Naive B cell (primary cell): ENCODE measurements around the gene CAMK1D. TPM values are rescaled to one million over a fixed set of nuclear protein-coding genes. Genes with fewer than 3 reads are reported as not detected.
A peak's percentile ranks its signal among the peaks of the same experiment; 100 is the strongest.
"Not testable (repeated sequence)": the region's sequence is repeated elsewhere in the genome, so short reads cannot be mapped to it uniquely, and the experiment has no call there.

ENCODE experiments used
- ATAC-seq, 2 donors: fragments of 150-1000 bp; cut with Tn5 transposase; 2 replicates each; pipeline ENCODE4 v1.10.0; 2021; ENCODE audit warnings: low read depth in 2 of 2, mild to moderate bottlenecking in 2 of 2, moderate library complexity in 2 of 2
- DNase-seq: peaks from one replicate; pipeline ENCODE4 v3.0.0; 2022
- H3K27ac Mint-ChIP-seq, 6 donors: one replicate each; pipeline ENCODE4 v1.8.0; 2020 to 2022; ENCODE audit warnings: mild to moderate bottlenecking in 6 of 6, mixed read lengths in 6 of 6, moderate library complexity in 5 of 6, inconsistent platforms in 2 of 6
- H3K27me3 Mint-ChIP-seq, 3 donors: one replicate each; pipeline ENCODE4 v1.8.0; 2021 to 2022; ENCODE audit warnings: mixed read lengths in 3 of 3, mild to moderate bottlenecking in 1 of 3
- H3K36me3 Mint-ChIP-seq, 2 donors: one replicate each; pipeline ENCODE4 v1.8.0; 2020 to 2022; ENCODE audit warnings: mixed read lengths in 2 of 2, inconsistent platforms in 1 of 2, mild to moderate bottlenecking in 1 of 2
- H3K4me1 Mint-ChIP-seq, 3 donors: one replicate each; pipeline ENCODE4 v1.8.0; 2020 to 2022; ENCODE audit warnings: mixed read lengths in 3 of 3, inconsistent platforms in 1 of 3, mild to moderate bottlenecking in 1 of 3, moderate library complexity in 1 of 3
- H3K4me3 Mint-ChIP-seq, 8 donors: one replicate each; pipeline ENCODE4 v1.8.0; 2020 to 2022; ENCODE audit warnings: mild to moderate bottlenecking in 8 of 8, mixed read lengths in 8 of 8, moderate library complexity in 8 of 8, inconsistent platforms in 2 of 8
- H3K9me3 Mint-ChIP-seq, 7 donors: one replicate each; pipeline ENCODE4 v1.8.0; 2020 to 2022; ENCODE audit warnings: mixed read lengths in 7 of 7, mild to moderate bottlenecking in 5 of 7, inconsistent platforms in 2 of 7, moderate library complexity in 1 of 7
- polyA plus RNA-seq, 6 donors: library from polyadenylated mRNA; unstranded; fragments of 300-500 nt; fragmentation: Illumina TruSeq; gene quantifications; one replicate each; pipeline ENCODE4 v1.2.3, GENCODE V29; 2021; ENCODE audit warnings: low read depth in 6 of 6

CAMK1D gene
- polyA plus RNA-seq, 6 donors from 2014 or later, result 12.2 to 54.1 (median 35.6) TPM

DNA sequence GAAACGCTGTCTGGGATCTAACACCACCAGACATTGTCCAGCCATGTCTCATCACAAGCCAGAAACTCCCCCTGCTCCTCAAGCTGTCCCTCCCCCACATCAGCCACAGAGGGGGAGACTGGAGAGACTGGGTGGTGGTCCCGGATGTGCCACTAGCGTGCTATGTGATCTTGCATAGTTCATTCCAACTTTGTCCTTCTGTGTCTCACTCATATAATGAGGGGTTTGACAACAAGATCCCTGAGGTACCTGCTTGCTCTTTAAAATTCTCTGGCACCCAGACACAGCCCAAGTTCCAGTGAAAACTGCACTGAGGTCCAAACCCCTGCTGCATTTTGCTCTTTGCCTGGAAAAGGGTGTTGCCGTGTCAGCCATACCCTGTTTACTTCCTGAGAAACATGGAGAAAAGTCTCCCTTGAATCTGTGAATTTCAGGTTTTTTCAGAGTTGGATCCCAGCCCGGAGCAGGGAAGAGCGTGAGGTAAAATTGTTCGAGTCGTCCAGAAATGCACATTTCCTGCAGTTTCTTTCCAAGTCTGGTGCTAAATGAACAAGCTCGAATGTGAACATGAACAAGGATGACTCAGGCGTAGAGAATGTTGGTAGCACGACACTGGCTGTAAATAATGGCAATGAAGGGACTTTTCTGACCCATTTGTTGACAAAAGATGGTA, 495.6 kb downstream of the CAMK1D start:
- no peak for DNase-seq
- peaks cover 0 to 9% (median 6%) of the 10 kb centered on the region in 3 donors for H3K4me1 Mint-ChIP-seq
- peaks cover 0 to 1% (median 0%) of the 10 kb centered on the region in 7 donors for H3K9me3 Mint-ChIP-seq
- no peak overlapping the region for H3K4me3 Mint-ChIP-seq
- peaks cover 20 to 29% (median 20%) of the 10 kb centered on the region in 3 donors for H3K27me3 Mint-ChIP-seq
- ATAC-seq, result no peak
- H3K36me3 Mint-ChIP-seq, result no peaks in the 10 kb centered on the region
- H3K27ac Mint-ChIP-seq, result no peak overlapping the region

DNA sequence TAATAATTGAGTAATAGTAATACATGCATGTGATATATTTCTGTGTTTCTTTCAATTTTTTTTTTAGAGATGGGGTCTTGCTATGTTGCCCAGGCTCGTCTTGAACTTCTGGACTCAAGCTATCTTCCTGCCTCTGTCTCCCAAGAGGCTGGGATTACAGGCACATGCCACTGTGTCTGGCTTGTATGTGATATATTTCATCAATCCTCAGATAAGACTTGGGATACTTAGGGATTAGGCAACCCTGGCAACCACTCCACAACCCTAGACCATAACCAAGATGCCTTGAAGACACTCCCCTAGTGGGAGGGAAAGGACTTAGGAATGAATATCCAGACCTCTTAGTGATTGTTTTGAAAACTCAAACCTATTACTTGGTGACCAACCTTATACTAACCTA, 497.4 kb downstream of the CAMK1D start:
- no peak overlapping the region for H3K27ac Mint-ChIP-seq
- no peak overlapping the region for H3K4me3 Mint-ChIP-seq
- H3K9me3 Mint-ChIP-seq, result peaks cover 0 to 6% (median 0%) of the 10 kb centered on the region in 7 donors
- H3K4me1 Mint-ChIP-seq, result peaks cover 0 to 9% (median 9%) of the 10 kb centered on the region in 3 donors
- H3K36me3 Mint-ChIP-seq, result peaks cover 0 to 4% of the 10 kb centered on the region in 2 donors
- DNase-seq (no peak), ATAC-seq (no peak)
- peaks cover 22 to 30% (median 29%) of the 10 kb centered on the region in 3 donors for H3K27me3 Mint-ChIP-seq

DNA sequence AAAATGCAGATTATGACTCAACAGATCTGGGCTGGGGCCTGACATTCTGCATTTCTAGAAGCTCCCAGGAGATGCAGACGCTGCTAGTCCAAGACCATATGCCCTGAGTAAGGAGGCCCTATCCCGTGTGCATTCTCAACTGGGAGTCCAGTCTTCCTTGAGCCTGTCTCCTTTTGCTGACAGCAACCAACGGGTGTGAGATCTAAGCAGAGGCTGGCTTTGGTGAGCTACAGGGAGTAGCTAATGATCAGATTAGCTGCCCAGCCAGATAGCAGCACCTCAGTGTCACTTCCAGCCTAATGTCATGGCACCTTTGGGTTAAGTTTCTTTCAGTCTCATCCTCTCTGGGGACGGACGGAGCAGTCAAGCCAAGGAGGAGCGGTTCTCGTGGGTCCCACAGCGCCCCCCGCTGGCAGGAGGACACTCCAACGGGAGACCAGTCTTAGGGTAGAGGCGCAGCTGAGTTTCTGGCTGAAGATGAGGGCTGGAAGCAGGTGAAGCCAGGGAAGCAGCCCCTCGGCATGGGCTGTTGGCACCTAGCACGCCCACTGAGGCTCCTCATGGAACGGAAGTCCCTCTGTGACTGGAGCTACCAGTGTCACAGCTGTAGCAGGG, 498.1 kb downstream of the CAMK1D start:
- H3K36me3 Mint-ChIP-seq, result peaks cover 0 to 4% of the 10 kb centered on the region in 2 donors
- no peak for ATAC-seq
- H3K9me3 Mint-ChIP-seq, result peaks cover 0 to 6% (median 0%) of the 10 kb centered on the region in 7 donors
- H3K27ac Mint-ChIP-seq, result no peak overlapping the region
- peaks cover 0 to 9% (median 9%) of the 10 kb centered on the region in 3 donors for H3K4me1 Mint-ChIP-seq
- no peak overlapping the region for H3K4me3 Mint-ChIP-seq
- H3K27me3 Mint-ChIP-seq, result peaks cover 19 to 32% (median 31%) of the 10 kb centered on the region in 3 donors
- no peak for DNase-seq

DNA sequence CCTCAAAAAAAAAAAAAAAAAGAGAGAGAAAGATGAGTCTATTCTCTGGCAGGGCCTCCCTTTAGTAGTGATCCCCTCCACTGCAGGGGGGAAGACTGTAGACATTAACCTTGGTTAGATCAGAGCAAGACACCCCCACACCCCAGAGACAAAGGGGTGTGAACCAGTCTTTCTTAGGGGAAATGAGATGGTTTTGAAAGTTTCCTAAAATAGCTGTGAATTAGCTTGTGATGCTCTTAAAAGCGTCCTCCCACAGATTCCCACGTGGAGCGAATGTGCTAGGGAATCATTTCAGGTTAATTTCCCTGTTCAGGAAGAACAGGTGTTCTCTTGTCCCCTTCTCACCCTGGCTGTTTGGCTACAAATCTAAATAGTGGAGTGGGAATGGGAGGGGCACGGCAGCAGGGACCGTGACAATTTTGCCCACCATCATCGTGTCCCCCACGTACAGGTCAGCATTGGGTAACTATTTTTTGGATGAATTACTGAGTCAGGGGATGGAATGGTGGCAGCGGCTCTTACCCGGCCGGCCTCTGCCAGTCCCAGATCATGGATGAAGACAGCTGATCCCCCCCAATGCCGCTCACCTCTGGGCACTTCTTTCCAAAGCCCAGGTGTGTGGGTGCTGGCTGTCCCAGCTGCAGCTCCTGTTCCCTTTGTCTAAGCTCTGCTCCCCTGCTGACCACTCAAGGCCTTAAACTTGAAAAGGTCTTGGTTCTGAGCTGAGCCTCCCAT, 499.3 kb downstream of the CAMK1D start:
- peaks cover 19 to 35% (median 35%) of the 10 kb centered on the region in 3 donors for H3K27me3 Mint-ChIP-seq

DNA sequence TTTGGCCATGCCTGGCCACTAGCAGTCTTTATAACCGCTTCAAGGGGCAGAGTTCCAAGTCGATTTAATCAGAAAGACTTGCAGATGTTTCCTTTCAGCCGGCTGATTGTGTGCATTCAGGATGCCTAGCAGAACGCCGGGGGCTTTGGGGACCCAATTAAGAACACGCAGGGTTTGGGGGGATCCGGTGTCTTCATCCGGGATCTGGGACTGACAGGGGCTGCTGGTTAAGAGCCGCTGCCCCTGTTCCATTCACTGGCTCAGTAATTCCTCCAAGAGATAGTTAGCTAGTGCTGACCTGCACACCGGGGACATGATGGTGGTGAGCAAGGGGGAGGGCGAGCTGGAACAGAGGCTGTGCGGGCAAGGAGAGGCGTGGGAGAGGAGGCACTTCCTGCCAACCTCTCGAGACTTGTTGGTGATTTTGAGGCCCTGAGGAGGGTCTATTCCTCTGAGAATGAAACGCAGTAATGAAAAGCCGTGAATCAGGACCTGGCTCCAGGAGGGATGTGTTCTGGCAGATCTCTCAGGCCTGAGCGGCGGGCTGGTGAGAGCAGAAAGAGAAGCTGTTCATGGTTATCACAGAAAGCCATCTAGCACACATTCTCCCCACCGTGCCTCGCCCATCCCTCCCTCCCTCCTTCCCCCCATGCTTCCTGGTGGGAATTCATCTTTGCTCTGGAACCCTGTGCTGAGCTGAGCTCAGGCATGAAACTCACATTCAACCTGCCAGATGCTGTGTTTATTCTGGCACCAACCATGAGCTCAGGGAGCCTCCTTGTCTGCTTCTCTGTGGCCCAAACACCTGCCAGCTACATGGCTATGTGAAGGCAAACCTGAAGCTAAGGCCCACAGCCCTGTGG, 500.2 kb downstream of the CAMK1D start:
- peak overlapping the region in 4 of 8 donors; percentile 0 to 57 (median 42) for H3K4me3 Mint-ChIP-seq
- H3K4me1 Mint-ChIP-seq, result peaks cover 0 to 9% (median 9%) of the 10 kb centered on the region in 3 donors
- H3K27me3 Mint-ChIP-seq, result peaks cover 19 to 36% (median 35%) of the 10 kb centered on the region in 3 donors

More for the DNA sequence above, 499.3 kb downstream of the CAMK1D start:
- Mint-ChIP-seq H3K27ac (peak overlapping the region in 1 of 6 donors; percentile 53), H3K4me1 (peaks cover 0 to 9% (median 9%) of the 10 kb centered on the region in 3 donors), H3K9me3 (peaks cover 0 to 6% (median 0%) of the 10 kb centered on the region in 7 donors), H3K36me3 (peaks cover 0 to 4% of the 10 kb centered on the region in 2 donors), H3K4me3 (no peak overlapping the region)
- no peak for DNase-seq
- no peak for ATAC-seq

DNA sequence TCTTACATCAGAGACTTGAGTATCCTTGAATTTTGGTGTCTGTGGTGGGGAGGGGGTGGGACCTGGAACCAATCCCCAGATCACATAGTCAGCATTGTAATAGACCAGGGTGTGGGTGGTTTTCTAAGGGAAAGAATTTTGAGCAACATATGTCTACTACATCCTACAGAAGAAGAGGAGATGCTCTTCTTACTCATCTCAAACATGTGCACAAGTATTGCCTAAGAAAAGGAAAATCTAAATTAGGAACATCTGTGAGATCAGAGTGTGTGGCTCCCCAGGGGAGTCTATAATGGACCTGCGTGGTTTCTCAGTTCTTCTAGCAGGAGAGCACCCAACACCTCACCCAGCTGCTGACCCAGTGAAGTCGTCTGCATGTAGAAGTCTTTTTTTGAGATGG, 503.3 kb downstream of the CAMK1D start:
- no peak for ATAC-seq
- H3K9me3 Mint-ChIP-seq, result peaks cover 0 to 6% (median 2%) of the 10 kb centered on the region in 7 donors
- H3K4me3 Mint-ChIP-seq, result no peak overlapping the region
- H3K4me1 Mint-ChIP-seq, result peaks cover 0 to 9% (median 9%) of the 10 kb centered on the region in 3 donors
- no peak for DNase-seq
- H3K36me3 Mint-ChIP-seq, result peaks cover 0 to 4% of the 10 kb centered on the region in 2 donors
- H3K27ac Mint-ChIP-seq, result no peak overlapping the region
- peaks cover 10 to 31% (median 21%) of the 10 kb centered on the region in 3 donors for H3K27me3 Mint-ChIP-seq

More for the DNA sequence above, 500.2 kb downstream of the CAMK1D start:
- Mint-ChIP-seq H3K36me3 (peaks cover 0 to 4% of the 10 kb centered on the region in 2 donors), H3K9me3 (peaks cover 0 to 6% (median 2%) of the 10 kb centered on the region in 7 donors), H3K27ac (peak overlapping the region in 2 of 6 donors; percentile 37 to 53)
- DNase-seq (no peak), ATAC-seq (no peak)

DNA sequence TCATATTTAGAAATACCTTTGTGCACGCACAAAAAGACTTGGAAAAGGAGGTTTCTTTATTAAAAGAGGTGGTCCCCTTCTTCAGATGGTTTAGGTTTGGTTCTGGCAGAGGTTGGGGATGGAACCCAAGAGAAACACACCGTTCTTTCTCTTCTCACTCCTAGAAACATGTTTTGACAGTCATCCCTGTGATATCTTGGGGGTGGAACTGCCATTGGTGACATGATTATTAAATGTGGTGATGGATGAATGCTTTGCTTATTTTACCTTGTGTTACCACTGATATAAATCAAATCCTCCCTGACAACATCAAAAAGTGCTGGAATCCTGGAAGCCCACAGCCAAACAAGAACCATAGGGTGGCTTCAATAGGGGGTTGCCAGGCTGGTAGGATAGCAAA, 505.6 kb downstream of the CAMK1D start:
- Mint-ChIP-seq H3K36me3 (peaks cover 0 to 4% of the 10 kb centered on the region in 2 donors), H3K9me3 (peaks cover 0 to 7% (median 4%) of the 10 kb centered on the region in 7 donors), H3K4me1 (peaks cover 0 to 3% (median under 1%) of the 10 kb centered on the region in 3 donors), H3K27me3 (peaks cover 4 to 27% (median 17%) of the 10 kb centered on the region in 3 donors), H3K27ac (no peak overlapping the region), H3K4me3 (no peak overlapping the region)
- ATAC-seq, result no peak
- DNase-seq, result no peak

DNA sequence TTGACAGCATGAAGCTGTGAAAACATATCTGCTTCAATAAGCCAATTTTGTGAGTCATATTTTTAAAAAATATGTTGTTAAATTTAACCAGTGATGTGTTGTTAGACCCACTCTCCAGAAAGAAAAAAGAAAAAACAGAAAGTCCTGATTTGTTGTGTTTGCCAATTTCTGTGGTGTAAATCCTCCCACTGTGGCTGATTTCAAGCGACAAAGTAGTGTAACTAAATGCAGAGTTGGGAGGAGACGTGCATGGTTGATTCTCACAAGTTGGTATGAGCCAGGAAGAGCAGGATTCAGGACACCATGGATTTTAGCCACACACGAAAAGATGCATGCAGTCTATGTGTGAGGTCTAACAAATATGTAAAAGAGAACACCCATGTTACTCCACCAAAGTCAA, 513.1 kb downstream of the CAMK1D start:
- H3K27me3 Mint-ChIP-seq, result peaks cover 0 to 12% (median 6%) of the 10 kb centered on the region in 3 donors
- H3K4me1 Mint-ChIP-seq, result peaks cover 0 to 10% (median 0%) of the 10 kb centered on the region in 3 donors

DNA sequence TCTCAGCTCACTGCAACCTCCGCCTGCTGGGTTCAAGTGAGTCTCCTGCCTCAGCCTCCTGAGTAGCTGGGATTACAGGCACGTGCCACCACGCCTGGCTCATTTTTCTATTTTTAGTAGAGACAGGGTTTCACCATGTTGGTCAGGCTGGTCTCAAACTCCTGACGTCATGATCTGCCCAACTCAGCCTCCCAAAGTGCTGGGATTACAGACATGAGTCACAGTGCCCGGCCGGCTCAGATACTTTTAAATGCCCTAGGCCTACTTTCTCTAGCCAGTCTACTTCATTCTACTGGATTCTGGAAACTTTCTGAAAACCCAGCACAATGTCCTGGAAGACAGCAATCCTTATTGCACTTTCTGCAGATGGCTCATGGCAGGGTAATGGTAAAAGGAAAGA, 516.2 kb downstream of the CAMK1D start:
- not testable (repeated sequence) for H3K4me3 Mint-ChIP-seq, H3K9me3 Mint-ChIP-seq, H3K4me1 Mint-ChIP-seq, H3K27ac Mint-ChIP-seq, H3K27me3 Mint-ChIP-seq, H3K36me3 Mint-ChIP-seq, ATAC-seq, DNase-seq

More for the DNA sequence above, 513.1 kb downstream of the CAMK1D start:
- Mint-ChIP-seq H3K9me3 (peaks cover 0 to 9% (median 5%) of the 10 kb centered on the region in 7 donors), H3K27ac (peak overlapping the region in 1 of 6 donors; percentile 24), H3K36me3 (no peaks in the 10 kb centered on the region), H3K4me3 (no peak overlapping the region)
- ATAC-seq (no peak), DNase-seq (no peak)

DNA sequence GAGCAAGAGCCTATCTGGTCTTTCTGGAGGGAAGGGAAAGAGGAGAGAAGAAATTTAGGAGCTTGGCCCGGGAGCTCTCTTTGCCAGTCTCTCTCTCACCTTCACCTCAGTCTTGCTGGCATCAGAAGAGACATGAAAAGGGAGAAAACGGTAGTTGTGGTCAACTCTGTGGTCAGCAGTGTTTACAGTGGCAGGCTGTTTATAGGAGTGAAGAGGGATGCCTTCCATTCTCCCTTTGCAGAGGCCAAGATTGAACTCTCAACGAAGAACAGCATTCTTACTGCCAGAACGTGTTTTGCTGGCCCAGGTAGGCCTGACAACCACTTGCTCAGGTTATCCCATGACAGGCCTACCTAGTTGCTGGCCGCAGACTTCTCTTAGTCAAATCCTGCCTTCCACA, 518.9 kb downstream of the CAMK1D start:
- H3K4me3 Mint-ChIP-seq, result peak overlapping the region in 1 of 8 donors; percentile 63
- no peak for DNase-seq
- no peak for ATAC-seq
- H3K4me1 Mint-ChIP-seq, result peaks cover 0 to 13% (median 0%) of the 10 kb centered on the region in 3 donors
- H3K27me3 Mint-ChIP-seq, result peaks cover 0 to 3% (median 0%) of the 10 kb centered on the region in 3 donors
- no peaks in the 10 kb centered on the region for H3K9me3 Mint-ChIP-seq
- H3K27ac Mint-ChIP-seq, result peak overlapping the region in 1 of 6 donors; percentile 21
- H3K36me3 Mint-ChIP-seq, result no peaks in the 10 kb centered on the region

DNA sequence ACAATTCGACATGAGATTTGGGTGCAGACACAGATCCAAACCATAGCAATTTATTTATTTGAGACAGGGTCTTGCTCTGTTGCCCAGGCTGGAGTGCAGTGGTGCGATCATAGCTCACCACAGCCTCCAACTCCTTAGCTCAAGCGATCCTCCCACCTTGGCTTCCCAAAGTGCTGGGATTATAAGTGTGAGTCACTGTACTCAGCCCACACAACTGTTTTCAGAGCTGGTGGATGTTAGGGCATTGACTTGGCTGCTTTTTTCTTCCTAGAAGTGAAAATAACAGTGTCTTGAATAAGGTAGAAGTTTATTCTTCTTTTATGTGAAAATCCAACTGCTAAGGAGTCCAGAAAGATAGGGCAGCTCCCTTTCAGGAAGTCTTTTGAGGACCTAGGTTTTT, 520.1 kb downstream of the CAMK1D start:
- ATAC-seq, result no peak

DNA sequence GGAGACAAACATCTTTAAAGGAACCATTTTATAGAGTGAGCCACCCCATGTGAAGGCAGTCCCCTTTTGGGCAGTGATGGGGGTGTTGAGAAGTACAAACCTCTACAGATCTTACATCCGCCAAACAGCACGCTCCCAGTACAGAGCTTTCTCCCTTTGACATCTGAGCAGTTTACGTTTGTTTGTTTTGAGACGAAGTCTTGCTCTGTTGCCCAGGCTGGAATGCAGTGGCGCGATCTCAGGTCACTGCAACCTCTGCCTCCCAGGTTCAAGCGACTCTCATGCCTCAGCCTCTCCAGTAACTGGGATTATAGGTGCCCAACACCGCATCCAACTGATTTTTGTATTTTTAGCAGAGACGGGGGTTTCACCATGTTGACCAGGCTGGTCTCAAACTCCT, 523.2 kb downstream of the CAMK1D start:
- no peak overlapping the region for H3K4me3 Mint-ChIP-seq
- H3K27ac Mint-ChIP-seq, result no peak overlapping the region
- DNase-seq, result no peak
- H3K36me3 Mint-ChIP-seq, result no peaks in the 10 kb centered on the region
- no peak for ATAC-seq
- H3K4me1 Mint-ChIP-seq, result peaks cover 0 to 3% (median 0%) of the 10 kb centered on the region in 3 donors
- no peaks in the 10 kb centered on the region for H3K9me3 Mint-ChIP-seq
- peaks cover 0 to 3% (median 0%) of the 10 kb centered on the region in 3 donors for H3K27me3 Mint-ChIP-seq

More for the DNA sequence above, 520.1 kb downstream of the CAMK1D start:
- Mint-ChIP-seq H3K4me3 (no peak overlapping the region), H3K4me1 (peaks cover 0 to 13% (median 0%) of the 10 kb centered on the region in 3 donors), H3K27me3 (peaks cover 0 to 3% (median 0%) of the 10 kb centered on the region in 3 donors), H3K9me3 (no peaks in the 10 kb centered on the region), H3K27ac (no peak overlapping the region), H3K36me3 (no peaks in the 10 kb centered on the region)
- DNase-seq, result no peak
